ENCODE data around the gene ATP2B3. TPM values are rescaled to one million over a fixed set of nuclear protein-coding genes. Genes with fewer than 3 reads are reported as not detected.

The ATP2B3 gene
- total RNA-seq, result 0.10 TPM

GRCh38 chrX:153517423-153517822 lies at the start of gene ATP2B3:
TSS of gene ATP2B3 (plus strand) at chrX:153517642. CDS start at chrX:153536248, 18,606 bp downstream.
- DNase-seq, result no peak

GRCh38 chrX:153468008-153468580 lies 49.3 kb upstream of the ATP2B3 start:
- no peak for DNase-seq

GRCh38 chrX:153469811-153470410 lies 47.5 kb upstream of the ATP2B3 start:
- DNase-seq, result no peak

GRCh38 chrX:153470411-153471363 lies 46.8 kb upstream of the ATP2B3 start, which contains the start of gene HAUS7:
TSS of gene HAUS7 (minus strand) at chrX:153470576. CDS start at chrX:153470557, 19 bp downstream.
- DNase-seq, result peak; percentile 83

GRCh38 chrX:153471663-153472280 lies 45.7 kb upstream of the ATP2B3 start:
- no peak for DNase-seq

- no peak for DNase-seq
Measured at GRCh38 chrX:153473126-153473525, 44.3 kb upstream of the ATP2B3 start.

GRCh38 chrX:153474266-153474665 lies 43.2 kb upstream of the ATP2B3 start:
- no peak for DNase-seq

- peak; percentile 34 for DNase-seq
Measured at GRCh38 chrX:153474718-153475117, 42.7 kb upstream of the ATP2B3 start.

GRCh38 chrX:153475271-153475670 lies 42.2 kb upstream of the ATP2B3 start:
- DNase-seq, result no peak

- no peak for DNase-seq
Measured at GRCh38 chrX:153475751-153476281, 41.6 kb upstream of the ATP2B3 start.

GRCh38 chrX:153476666-153477363 lies 40.6 kb upstream of the ATP2B3 start:
- peak; percentile 30 for DNase-seq

GRCh38 chrX:153477364-153477857 lies 40.0 kb upstream of the ATP2B3 start:
- DNase-seq, result no peak

- no peak for DNase-seq
Measured at GRCh38 chrX:153477901-153478300, 39.5 kb upstream of the ATP2B3 start.

GRCh38 chrX:153478746-153479145 lies 38.7 kb upstream of the ATP2B3 start:
- no peak for DNase-seq

GRCh38 chrX:153481043-153481442 lies 36.4 kb upstream of the ATP2B3 start:
- DNase-seq, result no peak

- no peak for DNase-seq
Measured at GRCh38 chrX:153482376-153483015, 34.9 kb upstream of the ATP2B3 start.

GRCh38 chrX:153485396-153486080 lies 31.9 kb upstream of the ATP2B3 start:
- DNase-seq, result no peak

- no peak for DNase-seq
Measured at GRCh38 chrX:153486171-153486570, 31.3 kb upstream of the ATP2B3 start.

GRCh38 chrX:153487590-153488071 lies 29.8 kb upstream of the ATP2B3 start:
- no peak for DNase-seq

Measured in skin of body (tissue), 2 donors.